SW 1271 (cell line): Measurements from ENCODE around the gene UNC93B1.
"Not testable (repeated sequence)": the region's sequence is repeated elsewhere in the genome, so short reads cannot be mapped to it uniquely, and the experiment has no call there.

ENCODE experiments used
- DNase-seq, 2 experiments: peaks; one replicate each; lab custom pipeline; 2025; lab: John Stamatoyannopoulos, UW

Gene UNC93B1

GRCh38 chr11:68009391-68010089, 5.6 kb upstream of the UNC93B1 start:
- DNase-seq: peak in 1 of 2 experiments; percentile 75

GRCh38 chr11:68008381-68009337, 4.8 kb upstream of the UNC93B1 start:
- DNase-seq: no peak

GRCh38 chr11:68007498-68008380, 3.8 kb upstream of the UNC93B1 start:
- no peak for DNase-seq

GRCh38 chr11:68006606-68007166, 2.8 kb upstream of the UNC93B1 start:
- DNase-seq: no peak

GRCh38 chr11:68004551-68005335, 846 bp upstream of the UNC93B1 start:
- DNase-seq: no peak

- no peak for DNase-seq
Measured at GRCh38 chr11:68002938-68003845, 705 bp downstream of the UNC93B1 start.

- DNase-seq: no peak
Measured at GRCh38 chr11:68002575-68002937, 1.3 kb downstream of the UNC93B1 start.

- no peak for DNase-seq
Measured at GRCh38 chr11:67999704-68000103, 4.2 kb downstream of the UNC93B1 start.

GRCh38 chr11:67999201-67999629, 4.7 kb downstream of the UNC93B1 start:
- DNase-seq: no peak

- no peak for DNase-seq
Measured at GRCh38 chr11:67998150-67999045, 5.5 kb downstream of the UNC93B1 start.

GRCh38 chr11:67997475-67997921, 6.4 kb downstream of the UNC93B1 start:
- no peak for DNase-seq

- DNase-seq: no peak
Measured at GRCh38 chr11:67996622-67997474, 7.0 kb downstream of the UNC93B1 start.

GRCh38 chr11:67996051-67996450, 7.8 kb downstream of the UNC93B1 start:
- no peak for DNase-seq

- not testable (repeated sequence) for DNase-seq
Measured at GRCh38 chr11:67995579-67995978, 8.3 kb downstream of the UNC93B1 start.

GRCh38 chr11:67995129-67995528, 8.8 kb downstream of the UNC93B1 start:
- DNase-seq: not testable (repeated sequence)

- DNase-seq: not testable (repeated sequence)
Measured at GRCh38 chr11:67994387-67994786, 9.5 kb downstream of the UNC93B1 start.

GRCh38 chr11:67993821-67994220, 10.1 kb downstream of the UNC93B1 start:
- not testable (repeated sequence) for DNase-seq
